TTC549 (cell line): ENCODE measurements around the gene CELSR1.

ENCODE experiments used
- FAIRE-seq: peaks from 2 replicates; lab custom pipeline; 2012; peaks lifted over from hg19 to GRCh38; lab: Jason Lieb, UNC

Gene CELSR1

DNA sequence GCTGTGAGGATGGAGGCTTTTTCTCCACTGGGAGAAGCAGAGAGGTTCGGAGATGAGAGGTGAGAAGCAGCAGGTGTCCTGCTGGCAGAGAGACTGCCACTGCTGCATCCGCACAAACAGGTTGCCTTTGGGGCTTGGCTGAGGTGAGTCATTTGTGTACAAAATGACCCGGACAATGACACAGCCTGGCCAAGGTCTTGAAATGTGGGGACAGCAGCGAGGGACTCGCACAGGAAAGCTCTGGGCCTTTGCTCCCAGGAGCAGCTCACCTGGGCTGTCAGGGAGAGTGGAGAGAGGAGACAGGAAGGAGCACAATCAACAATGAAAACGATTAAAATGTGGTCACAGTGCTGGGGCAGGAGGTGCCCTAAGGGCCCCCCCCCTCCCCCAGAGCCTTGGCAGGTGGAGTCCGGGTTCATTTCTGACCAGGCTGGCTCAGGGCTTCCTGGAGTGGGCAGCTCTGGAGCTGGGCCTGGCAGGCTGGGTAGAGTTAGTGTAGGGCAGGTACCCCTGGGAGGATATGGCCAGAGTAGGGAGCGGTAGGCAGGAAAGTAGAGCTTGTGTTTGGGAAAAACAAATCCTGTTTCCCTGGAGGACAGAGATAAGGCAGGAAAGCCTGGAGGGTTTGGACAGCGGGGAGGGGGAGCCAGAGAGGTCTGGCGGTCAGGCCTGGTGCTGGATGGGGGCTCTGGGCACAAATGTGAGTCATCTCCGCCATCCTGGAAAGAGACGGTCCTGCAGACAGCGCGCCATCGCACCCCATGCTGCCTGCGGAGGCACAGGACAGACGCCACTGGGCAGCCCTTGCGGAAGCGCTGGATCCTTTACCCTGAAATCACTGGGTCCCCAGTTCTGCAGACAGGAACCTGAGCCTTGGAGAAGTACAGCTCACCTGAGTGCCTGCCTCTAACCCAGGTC, 37.8 kb upstream of the CELSR1 start:
- no peak for FAIRE-seq

DNA sequence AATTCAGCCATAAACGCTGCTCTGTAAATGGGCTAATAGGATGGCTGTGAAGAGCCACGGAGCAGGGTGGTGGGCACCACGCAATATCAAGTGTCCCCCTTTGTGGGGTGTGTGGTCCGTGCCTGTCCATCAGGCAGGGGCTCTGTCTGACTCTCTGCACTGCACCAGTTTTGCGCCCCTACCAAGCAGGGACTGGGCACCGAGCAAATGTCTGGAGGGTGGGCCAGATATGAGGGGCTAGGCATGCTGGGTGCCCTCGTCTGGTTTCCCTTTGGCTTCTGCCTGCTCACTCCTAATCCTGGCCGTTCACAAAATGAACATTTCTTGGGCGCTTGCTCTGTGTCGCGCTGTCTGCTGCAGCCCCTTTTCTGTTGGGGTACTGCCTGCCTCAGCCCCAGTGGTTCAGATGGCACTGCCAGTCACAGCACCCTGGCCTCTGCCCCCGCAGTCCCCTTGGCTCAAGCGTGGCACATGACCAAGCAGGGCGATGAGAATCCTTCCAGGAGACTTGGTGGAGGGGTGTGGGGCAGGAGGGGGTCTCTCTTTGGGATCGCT, 37.1 kb upstream of the CELSR1 start:
- no peak for FAIRE-seq

DNA sequence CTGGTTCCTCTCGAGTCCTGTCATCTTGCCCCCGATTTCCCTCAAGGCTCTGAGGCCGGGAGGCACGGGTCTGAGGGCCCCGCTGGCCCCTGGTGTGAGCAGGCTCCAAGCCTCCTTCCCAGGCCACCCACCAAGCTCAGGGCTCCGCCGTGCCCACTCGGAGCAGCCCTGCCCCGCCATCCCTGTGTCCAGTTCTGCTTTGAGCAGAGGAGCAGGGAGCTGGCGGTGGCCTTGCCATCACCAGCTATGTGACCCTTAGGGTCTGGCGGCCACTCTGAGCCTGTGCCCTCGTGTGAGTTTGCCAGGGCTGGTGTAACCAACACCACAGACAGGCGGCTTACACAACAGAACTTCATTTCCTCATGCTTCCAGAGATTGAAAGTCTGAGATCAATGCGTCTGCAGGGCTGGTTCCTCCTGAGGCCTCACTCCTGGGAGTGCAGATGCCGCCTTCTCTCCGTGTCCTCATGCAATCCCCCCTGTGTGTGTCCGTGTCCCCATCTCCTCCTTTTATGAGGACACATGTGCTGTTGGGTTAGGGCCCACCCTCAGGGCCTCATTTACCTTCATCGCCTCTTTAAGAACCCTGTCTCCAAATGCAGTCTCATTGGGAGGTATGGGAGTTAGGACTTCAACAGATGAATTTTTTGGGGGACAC, 36.5 kb upstream of the CELSR1 start:
- no peak for FAIRE-seq

DNA sequence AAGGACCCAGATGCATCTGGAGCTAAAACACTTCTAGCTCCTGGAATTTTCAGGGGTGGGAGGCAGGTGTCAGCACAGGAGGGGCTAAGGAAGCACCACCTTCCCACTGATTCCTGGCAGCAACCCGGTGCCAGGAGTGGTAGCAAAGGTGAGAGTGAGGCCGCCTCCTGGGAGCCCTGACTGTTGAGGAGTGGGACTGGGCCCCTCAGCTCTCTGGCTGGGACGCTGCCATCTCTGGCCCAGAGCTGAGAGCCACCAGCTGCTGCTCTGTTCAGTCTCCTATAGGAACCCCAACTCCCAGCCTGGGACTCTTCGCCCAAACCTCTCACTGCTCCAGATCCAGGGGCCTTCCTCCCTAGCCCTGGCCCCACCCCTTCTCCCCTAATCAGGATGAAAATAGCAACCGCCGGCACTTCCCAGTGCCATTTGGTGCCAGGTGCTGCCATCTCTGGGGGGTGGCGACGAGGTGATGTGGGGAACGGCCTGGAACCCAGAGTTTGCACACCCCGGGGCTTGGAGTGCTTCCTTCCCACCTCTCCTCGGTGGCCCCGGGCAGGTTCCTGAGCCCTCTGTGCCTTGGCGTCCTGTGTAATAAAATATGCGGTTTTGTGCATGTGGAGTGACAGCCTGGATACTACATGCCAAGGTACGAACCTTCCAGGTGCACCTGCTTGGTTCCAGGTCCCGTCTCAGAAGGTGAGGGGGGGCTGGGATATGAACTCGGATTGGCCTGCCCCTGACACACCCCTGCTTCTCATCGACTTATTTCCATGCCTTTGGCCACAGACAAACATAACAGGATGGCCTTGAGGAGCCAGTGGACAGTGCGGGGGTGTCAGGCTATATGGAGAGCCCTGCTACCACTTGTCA, 35.7 kb upstream of the CELSR1 start:
- FAIRE-seq, result no peak

DNA sequence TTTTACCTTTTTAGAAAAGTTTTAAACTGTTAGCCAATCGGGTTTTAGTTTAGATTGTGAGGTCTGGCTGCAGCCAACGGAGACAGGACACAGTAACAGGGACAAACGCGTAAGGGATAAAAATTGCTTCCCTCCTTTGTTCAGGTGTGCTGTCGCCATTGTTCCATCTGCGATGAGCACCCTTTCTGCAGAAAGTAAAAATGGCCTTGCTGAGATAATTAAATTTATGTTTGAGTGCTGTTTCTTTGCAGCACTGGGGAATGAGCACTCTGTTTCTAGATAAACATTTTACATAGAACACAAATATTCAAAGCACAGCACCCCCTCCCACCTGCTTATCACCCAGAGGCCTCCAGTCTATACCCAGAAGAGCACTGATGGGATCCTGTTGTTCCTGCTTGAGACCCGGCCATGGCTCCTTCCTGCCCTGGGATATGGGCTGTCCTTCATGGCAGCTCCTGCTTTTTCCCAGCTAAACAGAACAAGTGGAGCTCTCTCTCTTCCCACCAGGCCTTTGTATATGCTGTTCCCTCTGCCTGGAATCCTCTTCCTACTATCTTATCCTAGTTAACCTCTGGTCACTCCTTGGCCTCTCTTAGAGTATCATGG, 34.3 kb upstream of the CELSR1 start:
- no peak for FAIRE-seq

DNA sequence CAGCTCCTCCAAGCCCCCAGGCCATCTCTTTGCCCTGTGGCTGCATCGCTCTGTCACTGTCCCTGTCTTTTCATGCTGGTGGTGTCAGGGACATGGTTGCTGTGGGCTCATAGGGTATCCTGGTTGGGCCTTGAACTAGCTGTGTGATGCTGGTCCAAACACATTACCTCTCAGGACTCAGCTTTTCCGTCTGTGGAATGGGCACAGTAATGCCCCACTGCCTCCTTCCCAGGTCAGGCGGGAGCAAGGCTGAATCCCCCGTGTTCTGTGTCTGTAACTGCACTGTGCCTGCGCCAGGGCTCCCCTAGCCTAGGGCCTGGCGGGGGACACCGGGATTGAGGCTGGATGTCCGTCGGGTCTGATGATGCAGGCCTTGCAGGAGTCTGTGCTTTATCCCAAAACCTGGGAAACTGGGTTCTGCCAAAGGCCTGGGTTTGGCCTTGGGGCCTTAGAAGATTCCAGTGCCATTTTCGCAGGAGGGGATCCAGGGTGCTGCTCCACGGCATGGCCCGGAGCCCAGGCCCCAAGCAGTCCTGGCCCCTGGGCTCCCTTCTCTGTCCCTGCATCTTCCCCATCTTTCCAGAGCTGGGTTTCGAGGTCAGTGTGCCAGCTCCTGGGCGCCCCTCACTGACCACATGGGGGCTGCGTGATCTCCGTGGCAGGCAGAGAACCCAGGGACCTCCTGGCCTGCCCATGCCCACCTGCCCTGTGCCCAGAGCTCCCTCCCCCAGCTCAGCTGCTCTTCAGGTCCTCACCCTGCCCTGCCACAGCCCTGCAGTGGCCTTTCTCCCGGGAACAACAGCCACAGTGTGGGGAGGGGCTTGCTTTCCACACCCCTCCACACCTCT, 32.7 kb upstream of the CELSR1 start:
- no peak for FAIRE-seq

DNA sequence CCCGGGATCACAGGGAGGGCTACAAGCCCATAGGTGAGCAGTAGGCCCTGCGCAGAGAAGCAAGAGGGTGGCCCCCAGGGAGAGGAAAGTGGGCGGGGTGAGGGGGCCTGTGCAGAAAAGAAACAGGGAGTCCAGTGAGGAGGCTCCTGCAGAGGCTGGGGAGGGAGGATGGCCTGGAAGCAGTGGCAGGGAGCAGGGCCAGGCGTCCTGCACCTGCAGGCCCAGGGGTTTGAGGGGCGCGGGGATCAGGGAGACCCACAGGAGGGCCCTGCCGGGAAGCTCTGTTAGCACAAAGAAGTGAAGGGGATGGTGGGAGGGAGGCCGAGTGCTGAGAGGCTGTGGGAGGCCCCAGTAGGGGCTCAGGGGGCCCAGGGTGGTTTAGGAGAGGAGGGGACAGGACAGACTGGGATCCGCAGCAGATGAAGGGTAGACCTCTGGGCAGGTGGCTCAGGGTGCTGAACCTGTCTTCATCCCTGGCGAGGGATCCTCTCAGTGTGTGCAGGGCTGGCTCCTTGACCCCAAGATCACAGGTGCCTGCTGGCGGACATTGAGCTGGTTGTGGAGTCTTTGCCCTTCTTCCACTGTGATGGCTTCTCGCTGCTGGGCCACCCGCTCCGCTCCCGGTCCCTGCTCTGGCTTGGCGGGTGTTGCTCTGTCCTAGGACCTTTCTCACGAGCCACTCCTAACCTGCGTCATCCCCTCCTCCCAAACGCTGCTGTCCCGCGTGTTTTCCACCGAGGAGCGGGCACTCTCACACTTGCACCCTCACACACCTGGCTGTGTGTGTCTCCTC, 31.8 kb upstream of the CELSR1 start:
- FAIRE-seq, result no peak

DNA sequence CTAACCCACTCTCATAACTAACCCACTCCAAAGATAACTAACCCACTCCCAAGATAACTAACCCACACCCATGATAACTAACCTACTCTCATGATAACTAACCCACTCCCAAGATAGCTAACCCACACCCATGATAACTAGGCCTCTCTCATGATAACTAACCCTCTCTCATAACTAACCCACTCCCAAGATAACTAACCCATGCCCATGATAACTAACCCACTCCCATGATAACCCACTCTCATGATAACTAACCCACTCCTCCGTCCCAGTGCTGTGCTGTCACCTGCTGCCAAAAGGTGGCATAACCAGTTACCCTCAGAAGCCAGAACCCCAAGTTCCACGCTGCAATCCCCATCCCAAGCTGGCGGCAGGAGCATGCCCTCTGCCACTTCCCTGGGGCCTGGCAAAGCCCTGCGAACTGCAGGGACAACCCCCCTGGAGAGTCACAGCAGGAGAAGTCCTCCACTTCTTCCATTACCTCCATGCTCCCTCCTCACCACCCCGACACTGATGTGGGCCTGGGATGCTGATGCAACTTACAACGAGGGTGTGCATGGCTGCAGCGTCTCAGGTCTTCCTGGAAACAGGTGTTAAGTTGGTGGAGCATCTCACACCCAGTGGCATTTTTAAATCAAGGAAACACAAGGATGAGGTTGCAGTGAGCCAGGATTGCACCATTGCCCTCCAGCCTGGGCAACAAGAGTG, 30.8 kb upstream of the CELSR1 start:
- no peak for FAIRE-seq

DNA sequence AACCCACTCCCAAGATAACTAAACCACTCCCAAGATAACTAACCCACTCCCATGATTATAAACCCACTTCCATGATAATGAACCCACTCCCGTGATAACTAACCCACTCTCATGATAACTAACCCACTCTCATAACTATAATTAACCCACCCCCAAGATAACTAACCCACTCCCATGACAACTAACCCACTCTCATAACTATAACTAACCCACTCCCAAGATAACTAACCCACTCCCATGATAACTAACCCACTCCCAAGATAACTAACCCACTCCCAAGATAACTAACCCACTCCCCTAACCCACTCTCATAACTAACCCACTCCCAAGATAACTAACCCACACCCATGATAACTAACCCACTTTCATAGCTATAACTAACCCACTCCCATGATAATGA, 30.1 kb upstream of the CELSR1 start:
- FAIRE-seq, result no peak

DNA sequence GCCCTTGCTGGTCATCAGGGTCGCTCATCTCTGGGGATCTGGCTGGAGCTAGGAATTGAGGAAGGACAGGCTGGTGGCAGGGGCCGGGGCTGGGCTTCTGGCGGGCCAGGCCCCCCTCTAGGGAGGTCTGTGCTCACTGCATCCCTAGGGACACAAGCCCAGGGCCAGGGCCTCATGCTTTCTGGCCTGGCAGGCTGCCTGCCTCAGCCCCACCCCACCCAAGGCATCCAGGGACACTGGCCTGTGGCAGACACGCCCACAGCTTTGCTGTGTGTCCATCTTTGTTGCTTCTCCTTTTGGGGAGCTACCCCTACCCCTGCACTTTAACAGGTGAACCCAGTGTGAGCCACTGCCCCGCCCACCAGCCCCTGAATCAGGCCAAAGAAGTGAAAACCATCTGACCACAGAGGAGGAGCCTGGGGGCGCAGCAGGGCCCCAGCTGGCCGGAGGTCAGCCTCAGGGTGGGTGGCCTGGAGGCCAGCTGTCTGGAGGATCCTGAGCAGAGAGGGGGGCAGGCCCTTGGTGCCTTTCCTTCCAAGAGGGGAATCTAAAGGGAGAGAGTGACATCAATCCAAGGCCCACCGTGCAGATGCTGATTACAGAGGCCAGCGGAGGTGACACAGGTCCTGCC, 26.8 kb upstream of the CELSR1 start:
- FAIRE-seq, result no peak

DNA sequence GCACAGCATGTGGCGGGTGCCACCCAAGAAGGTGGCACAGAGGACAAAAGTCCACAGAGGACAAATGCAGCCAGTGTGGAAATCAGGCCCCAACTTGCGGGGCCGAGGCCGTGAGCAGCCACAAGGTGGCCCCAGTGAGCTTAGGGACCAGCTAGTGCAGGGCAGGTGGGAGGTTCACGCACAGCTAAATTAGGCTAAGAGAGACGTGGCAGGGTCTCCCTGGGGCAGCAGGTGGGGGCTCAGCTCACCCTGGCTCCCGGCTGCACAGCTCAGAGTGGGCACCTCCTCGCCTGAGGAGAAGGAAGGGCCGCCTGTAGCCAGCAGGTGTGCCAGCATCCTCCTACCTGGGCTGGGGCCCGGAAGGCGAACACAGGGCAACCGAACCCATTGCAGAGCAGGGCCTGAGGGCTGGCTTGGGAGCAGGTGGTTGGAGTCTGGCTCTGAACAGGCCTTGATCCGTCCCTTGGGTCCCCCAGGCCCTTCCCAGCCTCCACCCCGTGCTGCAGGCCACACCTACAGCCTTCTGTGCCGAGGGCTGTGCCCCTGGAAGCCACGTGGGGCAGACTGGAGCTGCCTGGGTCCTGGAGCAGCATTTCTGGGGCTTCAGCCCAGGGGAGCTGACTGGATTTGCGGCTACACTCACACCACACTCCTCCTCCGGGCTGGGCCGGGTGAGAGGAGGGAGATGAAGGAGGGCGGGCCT, 26.1 kb upstream of the CELSR1 start:
- FAIRE-seq, result no peak

DNA sequence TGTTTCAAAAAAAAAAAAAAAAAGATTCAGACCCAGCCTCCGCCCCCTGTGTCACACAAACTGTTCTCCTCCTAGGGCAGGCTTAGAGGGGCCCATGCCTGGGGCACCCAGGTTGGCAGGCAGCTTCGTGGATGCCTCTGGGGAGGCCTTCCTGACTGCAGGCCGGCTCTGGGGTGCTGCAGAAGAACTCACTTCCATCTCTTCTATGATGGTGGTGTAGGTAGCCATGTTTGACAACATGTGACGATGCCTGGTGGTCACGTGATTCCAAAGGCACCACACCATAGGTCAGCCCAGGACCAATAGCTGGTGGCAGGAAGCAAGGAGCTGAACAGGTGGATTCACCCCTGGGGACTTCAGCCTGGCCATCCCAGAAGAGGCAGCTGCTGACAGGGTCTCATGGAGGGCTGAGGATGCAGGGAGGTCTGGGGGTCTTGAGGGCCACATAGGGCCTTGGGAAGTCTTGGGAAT, 24.1 kb upstream of the CELSR1 start:
- FAIRE-seq, result no peak

DNA sequence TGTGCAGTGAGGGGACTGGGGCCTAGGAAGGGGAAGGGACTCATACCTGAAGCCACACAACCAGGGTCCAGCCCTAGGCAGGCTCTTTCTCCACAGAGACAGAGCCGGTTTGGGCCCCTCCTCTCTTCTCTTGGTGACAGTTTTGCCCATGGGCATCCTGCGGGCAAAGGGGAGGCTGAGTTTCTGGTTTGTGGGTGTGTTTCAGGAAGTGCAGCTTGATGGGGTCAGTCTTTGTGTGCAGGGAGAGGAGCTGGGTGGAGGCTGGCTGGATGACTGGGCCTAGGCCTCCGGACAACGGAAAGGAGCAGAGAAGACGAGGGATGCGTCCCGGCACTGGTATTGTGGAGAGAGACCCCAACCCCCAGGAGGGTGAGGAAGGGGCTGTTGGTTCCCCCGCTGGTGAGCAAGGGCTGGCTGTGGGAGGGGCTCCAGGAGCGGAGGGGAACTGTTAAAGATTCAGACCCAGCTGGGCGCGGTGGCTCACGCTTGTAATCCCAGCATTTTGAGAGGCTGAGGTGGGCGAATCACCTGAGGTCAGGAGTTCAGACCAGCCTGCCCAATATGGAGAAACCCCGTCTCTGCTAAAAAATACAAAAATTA, 23.4 kb upstream of the CELSR1 start:
- no peak for FAIRE-seq

DNA sequence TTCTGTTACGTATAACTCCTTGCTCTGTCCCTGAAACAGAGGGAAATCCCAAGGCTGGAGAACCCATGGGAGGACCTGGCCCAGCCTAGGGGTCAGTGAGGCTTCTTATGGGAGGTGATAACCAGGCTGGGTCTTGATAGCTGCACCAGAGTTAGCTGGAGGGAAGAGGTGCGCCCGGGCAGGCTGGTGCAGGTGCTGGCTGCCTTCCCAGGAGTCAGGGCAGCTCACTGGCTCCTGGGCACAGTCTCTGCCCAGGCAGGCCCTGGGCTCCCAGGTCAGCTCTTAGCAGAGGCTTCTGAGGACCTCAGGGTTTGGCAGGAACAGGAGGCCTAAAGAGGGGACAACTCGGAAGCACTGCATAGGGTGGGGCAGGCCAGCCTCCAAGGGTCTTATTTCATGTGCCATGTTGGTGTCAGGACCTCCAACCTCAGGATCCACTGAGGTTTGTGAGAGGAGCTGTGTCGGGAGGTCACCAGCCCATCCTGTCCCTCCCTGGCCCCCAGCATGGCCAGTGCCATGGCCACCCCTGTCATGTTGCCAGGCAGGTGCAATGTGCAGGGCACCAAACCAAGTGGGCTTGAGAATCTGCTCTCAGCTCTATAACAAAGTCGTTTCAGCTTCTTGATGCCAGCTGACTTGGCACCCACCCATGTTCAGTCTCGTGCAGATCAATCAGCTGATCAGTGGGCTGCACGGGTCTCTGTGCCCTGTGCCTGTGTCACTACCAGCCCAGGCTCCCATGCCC, 20.5 kb upstream of the CELSR1 start:
- FAIRE-seq, result no peak

DNA sequence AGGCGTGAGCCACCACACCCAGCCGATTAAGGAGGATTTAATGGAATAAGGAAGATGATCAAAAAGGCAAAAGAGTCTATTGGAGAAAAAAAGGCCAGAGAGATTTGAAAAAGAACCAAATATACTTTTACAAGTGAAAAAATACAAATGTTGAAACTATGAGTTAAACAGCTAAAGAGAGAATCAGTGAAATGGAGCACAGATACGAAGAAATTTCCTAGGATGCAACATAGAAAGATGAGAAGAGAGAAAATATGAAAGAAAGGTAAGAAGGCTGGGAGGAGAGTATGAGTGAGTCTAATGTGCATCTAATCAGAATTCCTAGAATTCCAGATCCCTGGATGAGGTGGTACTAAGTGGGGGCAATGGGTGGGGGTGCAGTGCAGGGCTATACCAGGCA, 19.4 kb upstream of the CELSR1 start:
- FAIRE-seq, result no peak

DNA sequence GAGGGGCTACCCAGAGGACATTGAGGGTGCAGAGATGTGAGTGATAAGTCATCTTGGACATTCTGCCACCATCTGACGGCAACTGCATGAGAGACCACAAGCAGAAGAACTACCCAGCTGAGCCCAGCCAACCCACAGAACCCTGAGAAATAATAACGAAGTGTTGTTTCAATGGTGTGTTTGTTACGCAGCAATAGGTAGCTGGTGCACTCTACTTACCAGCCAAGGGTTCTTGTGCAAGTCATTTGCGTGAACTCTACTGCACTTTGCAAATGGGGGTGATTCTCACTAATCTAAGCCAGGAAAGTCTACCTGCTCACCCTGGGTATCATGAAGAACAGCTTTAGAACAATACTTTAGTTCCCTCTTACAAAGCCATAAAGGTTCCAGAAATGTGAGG, 15.8 kb upstream of the CELSR1 start:
- no peak for FAIRE-seq

DNA sequence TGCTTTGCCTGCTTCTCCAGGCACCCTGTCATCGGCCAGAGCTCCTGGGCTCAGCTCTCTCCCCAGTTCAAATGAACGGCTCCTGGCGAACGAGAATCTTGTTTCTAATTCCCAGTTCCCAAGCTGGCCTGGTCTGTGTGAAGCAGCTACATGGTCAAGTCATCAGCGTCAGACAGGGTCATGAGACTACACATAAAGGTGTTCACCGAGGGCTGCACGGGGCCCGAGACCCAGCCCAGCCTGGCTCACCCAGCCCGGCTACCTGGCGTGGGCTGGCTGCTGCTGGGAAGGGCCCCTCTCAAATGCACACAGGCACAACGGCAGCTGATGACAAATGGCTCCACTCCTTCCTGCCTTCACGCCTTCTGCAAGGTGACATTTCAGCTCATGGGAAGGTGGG, 14.6 kb upstream of the CELSR1 start:
- no peak for FAIRE-seq
